HUES6 (cell line): ENCODE measurements around the gene PLCXD1.
"Not testable (repeated sequence)": the region's sequence is repeated elsewhere in the genome, so short reads cannot be mapped to it uniquely, and the experiment has no call there.

Experiments
- H3K27ac ChIP-seq: 2 replicates; pipeline ENCODE4 v1.7.0; 2013; ENCODE audit warnings: low read depth, mild to moderate bottlenecking, low read length, inconsistent platforms
- H3K27me3 ChIP-seq: 2 replicates; pipeline ENCODE4 v1.6.1; 2013; ENCODE audit warnings: low read length; ENCODE audit not compliant: control insufficient read depth, insufficient read depth
- H3K36me3 ChIP-seq: 2 replicates; pipeline ENCODE4 v1.6.1; 2013; ENCODE audit warnings: low read length; ENCODE audit not compliant: control insufficient read depth, insufficient read depth
- H3K4me1 ChIP-seq: 2 replicates; pipeline ENCODE4 v1.6.1; 2013; ENCODE audit warnings: low read length; ENCODE audit not compliant: control insufficient read depth, insufficient read depth
- H3K4me3 ChIP-seq: 2 replicates; pipeline ENCODE4 v1.5.1; 2013; ENCODE audit warnings: low read depth, low read length
- H3K9ac ChIP-seq: one replicate; pipeline ENCODE4 v1.6.1; 2013; ENCODE audit warnings: mild to moderate bottlenecking, low read length
- H3K9me3 ChIP-seq: 2 replicates; pipeline ENCODE4 v1.6.1; 2013; ENCODE audit warnings: low read depth, low read length; ENCODE audit not compliant: control insufficient read depth, insufficient read depth

The PLCXD1 gene

GRCh38 chrX:264634-265455 is 16.3 kb upstream of the PLCXD1 start:
- no peak overlapping the region for H3K9ac ChIP-seq

DNA sequence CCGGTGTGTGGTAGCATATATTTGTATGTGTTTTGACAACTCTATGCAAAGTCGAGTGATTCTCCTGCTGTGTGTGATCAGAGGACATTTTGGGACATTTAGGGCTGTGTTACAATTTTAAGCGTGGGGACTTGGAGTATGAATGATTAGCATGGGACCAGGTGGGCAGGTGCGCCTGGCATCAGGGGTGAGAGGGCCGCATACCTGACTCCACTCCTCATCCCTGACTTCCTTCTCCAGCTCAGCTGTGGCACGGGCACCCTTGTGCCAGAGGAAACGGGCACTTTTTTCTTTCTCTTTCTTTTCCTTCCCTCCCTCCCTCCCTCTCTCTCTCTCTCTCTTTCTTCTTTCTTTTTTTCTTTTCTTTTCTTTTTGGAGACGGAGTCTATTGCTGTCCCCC is 15.7 kb upstream of the PLCXD1 start:
- Histone ChIP-seq H3K27me3 (no peaks in the 10 kb centered on the region), H3K4me3 (no peak overlapping the region), H3K4me1 (peaks cover 14% of the 10 kb centered on the region; the same call in 1 of the 2 replicates), H3K9me3 (no peaks in the 10 kb centered on the region), H3K9ac (no peak overlapping the region), H3K36me3 (no peaks in the 10 kb centered on the region), H3K27ac (no peak overlapping the region)

More at GRCh38 chrX:264634-265455, 16.3 kb upstream of the PLCXD1 start:
- Histone ChIP-seq H3K27ac (no peak overlapping the region), H3K36me3 (no peaks in the 10 kb centered on the region), H3K4me3 (no peak overlapping the region), H3K9me3 (no peaks in the 10 kb centered on the region), H3K4me1 (peaks cover 14% of the 10 kb centered on the region; the same call in 1 of the 2 replicates), H3K27me3 (no peaks in the 10 kb centered on the region)

- peaks cover 3% of the 10 kb centered on the region; the same call in 1 of the 2 replicates for H3K4me1 ChIP-seq
- H3K9me3 ChIP-seq: no peaks in the 10 kb centered on the region
- H3K36me3 ChIP-seq: no peaks in the 10 kb centered on the region
- H3K27me3 ChIP-seq: no peaks in the 10 kb centered on the region
- H3K9ac ChIP-seq: no peak overlapping the region
- H3K27ac ChIP-seq: no peak overlapping the region
- H3K4me3 ChIP-seq: peak overlapping the region; percentile 8
These were observed 13.4 kb upstream of the PLCXD1 start for GRCh38 chrX:267771-268261.

DNA sequence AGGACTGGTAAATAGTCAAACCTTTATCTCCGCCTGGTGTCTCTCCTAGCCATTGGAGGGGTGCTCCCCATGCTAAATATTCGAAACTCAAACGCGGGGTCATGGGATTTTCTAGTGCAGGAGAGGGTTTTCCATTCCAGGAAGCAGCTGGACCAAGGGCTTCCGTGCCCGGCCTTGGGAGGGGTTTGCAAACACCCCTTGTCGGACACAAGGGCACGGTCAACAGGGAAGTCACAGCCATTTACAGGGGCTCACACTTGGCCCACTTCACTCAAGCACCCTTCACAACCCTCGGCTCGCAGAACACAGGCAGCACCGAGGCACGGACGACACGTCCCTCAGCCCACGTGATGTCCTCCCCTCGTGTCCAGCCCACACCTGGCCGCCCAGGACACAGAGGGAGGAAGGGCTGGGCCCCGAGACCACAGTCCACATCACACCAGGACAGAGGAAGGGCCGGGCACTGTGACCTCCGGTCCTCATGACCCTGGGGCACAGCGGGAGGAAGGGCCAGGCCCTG is 10.3 kb upstream of the PLCXD1 start:
- Histone ChIP-seq H3K27me3 (no peaks in the 10 kb centered on the region), H3K9me3 (no peaks in the 10 kb centered on the region), H3K36me3 (no peaks in the 10 kb centered on the region), H3K4me3 (0 out of 2 replicates have a peak overlapping the region, but pooled peaks have one; percentile 6), H3K9ac (no peak overlapping the region), H3K27ac (no peak overlapping the region), H3K4me1 (peaks cover 8% of the 10 kb centered on the region)

GRCh38 chrX:274904-275475 is 6.2 kb upstream of the PLCXD1 start:
- Histone ChIP-seq H3K9me3 (no peaks in the 10 kb centered on the region), H3K9ac (peak overlapping the region; percentile 47), H3K27me3 (peaks cover 3% of the 10 kb centered on the region; the same call in 1 of the 2 replicates), H3K4me1 (peaks cover 13% of the 10 kb centered on the region), H3K27ac (peak overlapping the region; percentile 20; the same call in 1 of the 2 replicates), H3K36me3 (0 out of 2 replicates have a peak, but pooled peaks cover 3% of the 10 kb centered on the region), H3K4me3 (peak overlapping the region; percentile 77)

DNA sequence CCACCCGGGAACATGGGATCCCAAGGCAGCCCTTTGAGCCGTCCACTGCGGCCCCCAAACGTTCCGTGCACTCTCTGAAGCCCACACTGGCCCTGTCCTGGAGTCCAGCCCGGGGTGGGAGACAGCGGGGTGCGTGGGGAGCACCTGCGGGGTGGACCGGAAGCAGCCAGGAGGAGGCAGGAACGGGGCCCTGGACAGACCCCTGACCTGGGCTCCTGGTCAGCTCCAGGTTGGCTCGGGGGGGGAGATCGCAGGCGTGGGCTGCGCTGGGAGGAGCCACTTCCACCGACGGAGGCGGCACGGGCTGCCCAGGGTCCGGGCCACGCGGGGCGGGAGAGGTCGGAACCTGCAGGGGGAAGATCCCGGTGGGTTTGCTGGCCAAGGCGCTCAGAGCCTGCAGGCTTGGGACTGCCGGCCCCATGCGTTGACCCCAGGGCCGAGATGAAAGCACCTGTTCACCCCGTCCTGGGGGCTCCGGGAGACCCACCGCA is 5.7 kb upstream of the PLCXD1 start:
- H3K4me1 ChIP-seq: peaks cover 13% of the 10 kb centered on the region
- H3K9ac ChIP-seq: peak overlapping the region; percentile 47
- H3K36me3 ChIP-seq: 0 out of 2 replicates have a peak, but pooled peaks cover 3% of the 10 kb centered on the region
- peak overlapping the region; percentile 20; the same call in 1 of the 2 replicates for H3K27ac ChIP-seq
- no peaks in the 10 kb centered on the region for H3K9me3 ChIP-seq
- H3K27me3 ChIP-seq: peaks cover 3% of the 10 kb centered on the region; the same call in 1 of the 2 replicates
- peak overlapping the region; percentile 77 for H3K4me3 ChIP-seq

- Histone ChIP-seq H3K27me3 (peaks cover 3% of the 10 kb centered on the region; the same call in 1 of the 2 replicates), H3K9me3 (no peaks in the 10 kb centered on the region), H3K9ac (peak overlapping the region; percentile 85), H3K4me1 (peaks cover 10% of the 10 kb centered on the region), H3K4me3 (peak overlapping the region; percentile 77), H3K27ac (peak overlapping the region; percentile 20; the same call in 1 of the 2 replicates), H3K36me3 (0 out of 2 replicates have a peak, but pooled peaks cover 3% of the 10 kb centered on the region)
These were observed 5.1 kb upstream of the PLCXD1 start for GRCh38 chrX:275967-276580.

DNA sequence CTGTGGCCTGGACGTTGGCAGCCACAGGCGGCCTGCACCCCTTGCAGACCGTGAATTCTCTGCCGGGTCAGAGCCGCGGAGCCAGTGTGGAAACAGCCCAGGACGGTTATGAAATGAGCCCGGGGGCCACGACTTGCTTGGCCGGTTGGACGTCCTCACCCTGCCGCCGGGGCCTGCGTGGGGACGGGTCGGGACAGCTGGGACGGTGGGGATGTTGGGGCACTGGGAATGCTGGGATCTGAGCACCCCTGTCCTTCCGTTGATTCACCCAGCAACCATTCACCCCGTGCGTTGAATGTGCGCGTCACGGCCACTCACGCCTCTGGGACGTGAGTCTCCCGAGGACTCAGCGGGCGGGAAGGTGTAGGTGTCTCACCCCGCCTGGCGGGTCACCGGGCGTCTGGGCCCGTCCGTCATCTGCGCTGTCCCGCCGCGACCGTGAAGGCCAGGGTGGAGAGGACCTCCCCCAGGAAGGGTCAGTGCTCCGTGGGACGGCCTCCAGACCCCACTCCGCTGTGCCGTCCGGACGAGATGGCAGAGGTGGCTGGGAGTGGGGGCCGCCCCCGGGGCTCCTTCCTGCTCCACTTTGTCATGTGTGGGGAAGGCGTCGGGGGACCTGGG is 4.5 kb upstream of the PLCXD1 start:
- H3K27ac ChIP-seq: no peak overlapping the region; the same call in 1 of the 2 replicates
- peaks cover 10% of the 10 kb centered on the region for H3K4me1 ChIP-seq
- peaks cover 3% of the 10 kb centered on the region; the same call in 1 of the 2 replicates for H3K27me3 ChIP-seq
- peak overlapping the region; percentile 85 for H3K9ac ChIP-seq
- H3K4me3 ChIP-seq: peak overlapping the region; percentile 77
- no peaks in the 10 kb centered on the region for H3K9me3 ChIP-seq
- H3K36me3 ChIP-seq: 0 out of 2 replicates have a peak, but pooled peaks cover 3% of the 10 kb centered on the region

GRCh38 chrX:279757-280604 is 1.2 kb upstream of the PLCXD1 start:
- Histone ChIP-seq H3K4me3 (peak overlapping the region; percentile 35; the same call in 1 of the 2 replicates), H3K4me1 (peaks cover 13% of the 10 kb centered on the region), H3K36me3 (peaks cover 15% of the 10 kb centered on the region)
- not testable (repeated sequence) for H3K27me3 ChIP-seq, H3K27ac ChIP-seq, H3K9me3 ChIP-seq, H3K9ac ChIP-seq
